Activated CD8-positive, alpha-beta memory T cell treated with anti-CD3 and anti-CD28 coated beads, Interleukin-2, amount 50 U/mL, for 4 hours (primary cell): ENCODE measurements around the gene TAF7.
"Not testable (repeated sequence)": the region's sequence is repeated elsewhere in the genome, so short reads cannot be mapped to it uniquely, and the experiment has no call there.

Source experiments
- DNase-seq: peaks from one replicate; pipeline ENCODE4 v3.0.0-alpha.2; 2020

TAF7 gene

GRCh38 chr5:141338538-141339306, 18.1 kb upstream of the TAF7 start, which contains the start of gene PCDHGA2:
TSS of gene PCDHGA2 (plus strand) at chr5:141338760.
- DNase-seq = no peak

GRCh38 chr5:141332571-141332970, 12.0 kb upstream of the TAF7 start:
- DNase-seq = not testable (repeated sequence)

- DNase-seq = no peak
These were observed 9.9 kb upstream of the TAF7 start, which contains the start of gene PCDHGA1 for GRCh38 chr5:141330299-141331080. TSS of gene PCDHGA1 (plus strand) at chr5:141330514.

DNA sequence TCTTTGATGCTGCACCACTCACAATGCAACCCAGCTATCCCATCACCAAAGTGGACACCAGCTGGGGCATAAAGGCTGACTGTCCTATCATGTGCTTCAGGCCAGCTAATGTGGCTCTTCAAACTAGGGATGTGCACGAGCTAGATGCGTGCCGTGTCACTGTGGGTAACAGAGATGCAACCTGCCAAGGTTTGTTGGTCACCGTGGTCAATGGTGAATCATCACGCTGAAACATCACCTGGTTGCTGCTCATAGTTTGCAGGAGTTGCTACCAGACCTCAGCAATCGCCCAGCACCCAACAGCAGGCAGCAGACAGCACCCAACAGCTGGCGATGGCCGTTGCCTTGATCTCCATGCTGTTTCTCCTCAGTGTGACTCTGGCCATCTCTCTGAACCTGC, 7.6 kb upstream of the TAF7 start:
- DNase-seq = no peak

DNA sequence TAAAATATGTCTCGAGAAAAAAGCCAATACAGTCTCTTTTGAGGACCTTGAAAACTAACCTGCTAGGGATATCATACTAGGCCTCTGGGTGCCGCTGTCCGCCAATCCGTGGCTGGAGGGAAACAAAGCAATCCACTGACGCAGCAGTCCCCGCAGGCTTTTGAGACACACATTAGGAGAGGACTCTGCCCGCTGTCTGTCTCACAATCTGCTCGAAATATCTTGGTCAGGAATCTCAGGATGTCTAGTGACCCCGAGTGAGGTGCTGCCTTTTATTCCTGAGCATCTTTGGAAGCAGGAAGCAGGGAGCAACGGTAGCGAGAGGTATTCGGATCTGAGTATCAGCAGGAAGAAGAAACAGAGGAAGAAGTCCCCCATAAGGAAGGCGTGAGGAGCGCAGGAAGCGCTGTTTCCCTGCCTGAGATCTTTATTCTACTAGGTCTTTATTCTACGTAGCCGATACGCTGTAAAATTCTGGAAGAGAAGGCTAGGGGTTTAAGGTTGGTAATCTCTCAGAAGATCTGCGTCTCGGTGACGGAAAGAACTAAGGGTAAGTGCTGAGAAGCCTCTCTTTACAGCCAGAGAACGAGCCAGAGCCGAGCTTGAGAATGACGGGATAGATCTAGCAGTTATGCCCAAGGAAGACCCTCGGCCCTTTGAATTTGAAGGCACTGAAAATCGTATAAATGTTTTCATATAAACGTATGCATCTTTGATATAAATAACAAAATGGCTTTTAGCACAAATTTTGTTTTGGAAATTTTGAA, 5.7 kb upstream of the TAF7 start:
- DNase-seq = peak; percentile 66

DNA sequence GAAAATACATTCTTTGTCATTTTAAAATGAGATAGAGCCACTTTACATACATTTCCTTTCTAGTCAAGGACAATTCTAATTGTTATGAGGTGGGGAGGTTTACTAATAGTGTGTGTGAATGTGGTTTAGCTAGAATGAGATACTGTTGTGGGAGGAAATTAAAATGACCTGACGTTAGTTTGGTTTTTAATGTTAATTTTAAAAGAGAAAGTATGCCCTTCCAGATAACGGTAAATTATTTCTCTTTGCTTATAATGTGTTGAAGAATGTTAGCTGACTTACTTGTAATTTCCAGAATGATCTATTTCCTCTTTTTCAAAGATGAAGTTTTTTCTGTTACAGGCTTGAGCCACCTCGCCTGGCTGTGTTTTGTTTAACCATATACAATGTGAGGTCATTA, 1.7 kb upstream of the TAF7 start:
- DNase-seq = no peak

- DNase-seq = no peak
These were observed 885 bp downstream of the TAF7 start for GRCh38 chr5:141319699-141320098.

GRCh38 chr5:141319202-141319601, 1.4 kb downstream of the TAF7 start:
- no peak for DNase-seq

DNA sequence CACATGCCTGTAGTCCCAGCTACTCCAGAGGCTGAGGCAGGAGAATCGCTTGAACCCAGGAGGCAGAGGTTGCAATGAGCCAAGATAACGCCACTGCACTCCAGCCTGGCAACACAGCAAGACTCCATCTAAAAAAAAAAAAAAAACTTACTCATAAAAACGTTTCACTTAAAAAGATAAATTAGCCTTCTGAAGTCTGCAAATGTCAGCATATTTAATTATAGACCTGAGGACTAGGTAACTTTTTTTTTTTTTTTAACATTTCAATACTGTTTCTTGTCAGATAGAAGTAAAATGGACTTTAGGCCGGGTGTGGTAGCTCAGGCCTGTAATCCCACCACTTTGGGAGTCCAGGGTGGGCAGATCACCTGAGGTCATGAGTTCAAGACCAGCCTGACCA, 3.6 kb downstream of the TAF7 start:
- not testable (repeated sequence) for DNase-seq

- DNase-seq = no peak
These were observed 6.9 kb downstream of the TAF7 start for GRCh38 chr5:141313711-141314110.

GRCh38 chr5:141306630-141307029, 14.0 kb downstream of the TAF7 start:
- DNase-seq = no peak

- DNase-seq = no peak
These were observed 16.8 kb downstream of the TAF7 start, which contains the start of gene SLC25A2 for GRCh38 chr5:141303756-141304155. TSS of gene SLC25A2 (minus strand) at chr5:141304049. CDS start at chr5:141303865, 184 bp downstream.

- no peak for DNase-seq
These were observed 22.2 kb downstream of the TAF7 start for GRCh38 chr5:141298376-141298775.

DNA sequence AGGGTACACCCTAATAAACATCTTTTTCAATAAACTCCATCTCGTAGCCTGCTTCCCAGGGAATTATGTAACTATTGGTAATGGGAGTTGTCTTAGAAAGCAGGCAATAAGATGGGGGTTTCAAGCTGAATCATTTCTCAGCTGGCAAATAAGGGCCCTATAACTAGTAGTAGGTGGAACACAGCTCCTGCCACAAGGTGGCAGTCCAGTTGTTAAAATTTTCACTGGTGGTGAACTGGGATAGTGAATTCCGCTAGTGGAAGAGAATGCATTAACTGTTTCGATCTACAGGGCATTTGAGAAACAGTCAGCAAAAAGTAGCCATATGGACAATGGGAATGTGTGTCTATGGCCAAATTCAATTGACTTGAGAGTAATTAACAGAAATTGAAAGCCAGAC, 47.7 kb downstream of the TAF7 start:
- DNase-seq = no peak

DNA sequence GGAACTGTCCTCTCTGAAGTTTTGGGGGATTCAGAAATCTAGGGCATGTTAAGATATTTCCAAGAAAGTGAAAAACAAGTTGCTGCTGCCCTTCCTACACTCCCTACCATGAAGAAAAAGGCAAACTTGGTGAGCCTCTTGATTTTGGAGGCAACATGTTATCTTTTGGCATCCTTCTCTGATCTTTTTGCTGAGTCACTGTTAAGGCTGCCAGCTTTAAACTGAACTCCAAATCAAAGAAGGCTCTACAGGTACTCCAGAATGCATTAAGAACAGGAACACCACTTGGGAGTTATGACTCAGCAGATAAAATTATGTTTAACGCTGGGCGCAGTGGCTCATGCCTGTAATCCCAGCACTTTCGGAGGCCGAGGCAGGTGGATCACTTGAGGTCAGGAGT, 51.4 kb downstream of the TAF7 start:
- no peak for DNase-seq
